Trophoblast cell (in vitro differentiated cells and primary cell): Measurements from ENCODE around the gene ARHGEF16.

Experiments
- DNase-seq, 2 donors: peaks; one replicate each; pipeline ENCODE4 v3.0.0-alpha.2; 2016
- H2AFZ ChIP-seq: 2 replicates; pipeline ENCODE4 v1.6.1; 2013; ENCODE audit warnings: low read length, moderate library complexity, mild to moderate bottlenecking; ENCODE audit not compliant: insufficient read depth, poor library complexity
- H2AK5ac ChIP-seq: 2 replicates; pipeline ENCODE4 v1.6.1; 2013; ENCODE audit warnings: mild to moderate bottlenecking, low read length
- H2BK120ac ChIP-seq: 2 replicates; pipeline ENCODE4 v1.6.1; 2013; ENCODE audit warnings: low read length, mild to moderate bottlenecking, moderate library complexity; ENCODE audit not compliant: insufficient read depth, poor library complexity
- H2BK12ac ChIP-seq: 2 replicates; pipeline ENCODE4 v1.6.1; 2013; ENCODE audit warnings: mild to moderate bottlenecking, low read length, moderate library complexity
- H2BK5ac ChIP-seq: 2 replicates; pipeline ENCODE4 v1.6.1; 2013; ENCODE audit warnings: low read length, low read depth, moderate library complexity, mild to moderate bottlenecking; ENCODE audit not compliant: poor library complexity
- H3K14ac ChIP-seq: 2 replicates; pipeline ENCODE4 v1.6.1; 2013; ENCODE audit warnings: mild to moderate bottlenecking, low read length
- H3K18ac ChIP-seq: 2 replicates; pipeline ENCODE4 v1.6.1; 2013; ENCODE audit warnings: mild to moderate bottlenecking, low read length
- H3K23ac ChIP-seq: 2 replicates; pipeline ENCODE4 v1.6.1; 2013; ENCODE audit warnings: low read length
- H3K27ac ChIP-seq: 2 replicates; pipeline ENCODE4 v1.5.1; 2013; ENCODE audit warnings: low read depth, mild to moderate bottlenecking, inconsistent platforms, low read length, moderate library complexity
- H3K27me3 ChIP-seq: 2 replicates; pipeline ENCODE4 v1.6.1; 2013; ENCODE audit warnings: inconsistent platforms, mild to moderate bottlenecking, low read length, moderate library complexity; ENCODE audit not compliant: insufficient read depth
- H3K36me3 ChIP-seq, 2 experiments: 1 replicate in 1 of 2; 2 replicates in 1 of 2; pipeline ENCODE4 v1.6.1; 2013; ENCODE audit warnings: low read length in 2 of 2, mild to moderate bottlenecking in 2 of 2, moderate library complexity in 1 of 2; ENCODE audit not compliant: insufficient read depth in 2 of 2, control insufficient read depth in 1 of 2
- H3K4ac ChIP-seq: 2 replicates; pipeline ENCODE4 v1.6.1; 2013; ENCODE audit warnings: low read depth, mild to moderate bottlenecking, low read length, moderate library complexity
- H3K4me1 ChIP-seq, 2 experiments: 1 replicate in 1 of 2; 2 replicates in 1 of 2; pipeline ENCODE4 v1.6.1; 2013; ENCODE audit warnings: low read length in 2 of 2, mild to moderate bottlenecking in 2 of 2, moderate library complexity in 1 of 2; ENCODE audit not compliant: insufficient read depth in 2 of 2, control insufficient read depth in 1 of 2
- H3K4me2 ChIP-seq: 2 replicates; pipeline ENCODE4 v1.6.1; 2013; ENCODE audit warnings: inconsistent platforms, mild to moderate bottlenecking, low read length, moderate library complexity
- H3K4me3 ChIP-seq: 2 replicates; pipeline ENCODE4 v1.5.1; 2013; ENCODE audit warnings: mild to moderate bottlenecking, low read depth, low read length, inconsistent platforms
- H3K79me1 ChIP-seq: one replicate; pipeline ENCODE4 v1.6.1; 2013; ENCODE audit warnings: low read length
- H3K79me2 ChIP-seq: 2 replicates; pipeline ENCODE4 v1.6.1; 2013; ENCODE audit warnings: low read length, mild to moderate bottlenecking; ENCODE audit not compliant: control insufficient read depth, insufficient read depth, poor library complexity
- H3K9ac ChIP-seq: 2 replicates; pipeline ENCODE4 v1.6.1; 2013; ENCODE audit warnings: mild to moderate bottlenecking, low read length
- H3K9me3 ChIP-seq: 2 replicates; pipeline ENCODE4 v1.6.1; 2013; ENCODE audit warnings: low read depth, mild to moderate bottlenecking, control low read depth, inconsistent platforms, low read length; ENCODE audit not compliant: insufficient read depth
- H4K12ac ChIP-seq: 2 replicates; pipeline ENCODE4 v1.6.1; 2013; ENCODE audit warnings: low read depth, mild to moderate bottlenecking, low read length, moderate library complexity
- H4K8ac ChIP-seq: 2 replicates; pipeline ENCODE4 v1.6.1; 2013; ENCODE audit warnings: low read depth, mild to moderate bottlenecking, low read length, moderate library complexity
- H4K91ac ChIP-seq: one replicate; pipeline ENCODE4 v1.6.1; 2013; ENCODE audit warnings: low read depth, mild to moderate bottlenecking, low read length, moderate library complexity
- WGBS: extraction: QIAGEN DNeasy Blood & Tissue Kit; methylation state at CpG from one replicate; pipeline ENCODE4 v1.1.7; 2013; ENCODE audit warnings: missing lambda C conversion rate; ENCODE audit not compliant: insufficient read length, insufficient coverage; ENCODE audit errors: extremely low coverage; 5-methylcytosine and 5-hydroxymethylcytosine counted together

The ARHGEF16 gene

GRCh38 chr1:3450202-3450863, 4.1 kb upstream of the ARHGEF16 start:
- Histone ChIP-seq H3K4me2 (no peak overlapping the region), H3K14ac (no peak overlapping the region), H3K36me3 (no peaks in the 10 kb centered on the region), H3K18ac (no peak overlapping the region), H2BK5ac (no peak overlapping the region), H3K4me3 (no peak overlapping the region), H4K8ac (no peak overlapping the region), H2AK5ac (no peak overlapping the region), H3K4me1 (peaks cover 8 to 12% of the 10 kb centered on the region in 2 experiments), H2BK12ac (no peak overlapping the region), H3K27ac (no peak overlapping the region), H3K4ac (no peak overlapping the region), H4K91ac (no peak overlapping the region), H3K9me3 (no peaks in the 10 kb centered on the region), H3K79me2 (peaks cover 2% of the 10 kb centered on the region), H2BK120ac (no peak overlapping the region), H3K9ac (no peak overlapping the region), H3K79me1 (peaks cover 8% of the 10 kb centered on the region), H4K12ac (no peak overlapping the region), H2AFZ (no peak overlapping the region), H3K27me3 (no peaks in the 10 kb centered on the region), H3K23ac (no peak overlapping the region)
- WGBS: no CpG with 5 or more reads among the region's 9 CpGs
- no peak for DNase-seq

DNA sequence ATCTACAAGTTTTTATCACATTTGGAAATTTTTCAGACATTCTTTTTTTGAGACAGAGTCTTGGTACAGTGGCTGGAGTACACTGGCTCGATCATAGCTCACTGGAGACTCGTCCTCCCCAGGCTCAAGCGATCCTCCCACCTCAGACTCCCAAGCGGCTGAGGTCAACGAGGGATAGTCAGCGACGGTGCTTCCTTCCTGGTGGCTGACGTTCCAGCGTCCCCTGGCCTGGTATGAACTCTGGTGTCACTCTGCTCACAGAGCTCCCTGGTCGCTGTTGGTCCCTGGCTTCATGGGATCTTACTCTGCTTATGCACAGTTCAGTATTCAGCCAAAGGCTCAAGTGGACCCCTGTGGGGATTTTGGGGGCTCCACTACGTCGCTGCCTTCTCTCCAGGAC, 3.5 kb upstream of the ARHGEF16 start:
- Histone ChIP-seq H3K14ac (no peak overlapping the region), H3K79me1 (peaks cover 8% of the 10 kb centered on the region), H3K36me3 (no peaks in the 10 kb centered on the region), H3K9me3 (no peaks in the 10 kb centered on the region), H3K9ac (no peak overlapping the region), H3K4me2 (no peak overlapping the region), H4K8ac (no peak overlapping the region), H3K23ac (no peak overlapping the region), H3K4me3 (no peak overlapping the region), H2AK5ac (no peak overlapping the region), H3K18ac (no peak overlapping the region), H3K27ac (no peak overlapping the region), H3K4me1 (peaks cover 8 to 13% of the 10 kb centered on the region in 2 experiments), H4K12ac (no peak overlapping the region), H3K79me2 (peaks cover 2% of the 10 kb centered on the region), H2BK120ac (no peak overlapping the region), H2AFZ (no peak overlapping the region), H3K27me3 (no peaks in the 10 kb centered on the region), H4K91ac (no peak overlapping the region), H2BK12ac (no peak overlapping the region), H3K4ac (no peak overlapping the region), H2BK5ac (no peak overlapping the region)
- WGBS: no CpG with 5 or more reads among the region's 12 CpGs
- no peak for DNase-seq

GRCh38 chr1:3451994-3452865, 2.2 kb upstream of the ARHGEF16 start:
- no peak for DNase-seq
- whole genome bisulfite sequencing: no CpG with 5 or more reads among the region's 23 CpGs

DNA sequence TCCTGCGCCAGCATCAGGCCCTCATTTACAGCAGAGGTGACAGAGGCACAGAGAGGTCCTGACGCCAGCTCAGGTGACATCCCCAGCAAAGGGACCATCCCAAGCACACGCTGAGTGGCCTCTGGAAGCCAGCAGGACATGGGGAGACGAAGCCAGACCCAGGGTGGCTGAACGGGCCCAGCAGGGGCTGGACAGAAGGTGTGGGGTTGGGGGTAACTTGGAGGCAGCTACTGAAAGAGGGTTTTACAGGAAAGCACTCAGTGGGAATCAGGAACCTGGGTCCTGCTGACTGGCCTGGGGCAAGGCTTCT, 1.6 kb upstream of the ARHGEF16 start:
- no peak overlapping the region for H3K18ac ChIP-seq
- WGBS: no CpG with 5 or more reads among the region's 5 CpGs
- peaks cover 8 to 13% of the 10 kb centered on the region in 2 experiments for H3K4me1 ChIP-seq
- H3K23ac ChIP-seq: no peak overlapping the region
- no peaks in the 10 kb centered on the region for H3K27me3 ChIP-seq
- H2BK5ac ChIP-seq: no peak overlapping the region
- no peak overlapping the region for H2AFZ ChIP-seq
- peaks cover 2% of the 10 kb centered on the region for H3K79me2 ChIP-seq
- no peaks in the 10 kb centered on the region for H3K9me3 ChIP-seq
- H3K14ac ChIP-seq: no peak overlapping the region
- H3K4me2 ChIP-seq: no peak overlapping the region
- no peak overlapping the region for H3K4ac ChIP-seq
- H3K36me3 ChIP-seq: no peaks in the 10 kb centered on the region
- no peak overlapping the region for H3K27ac ChIP-seq
- H3K4me3 ChIP-seq: no peak overlapping the region
- H2BK120ac ChIP-seq: no peak overlapping the region
- no peak overlapping the region for H4K12ac ChIP-seq
- no peak for DNase-seq
- H3K79me1 ChIP-seq: peaks cover 8% of the 10 kb centered on the region
- no peak overlapping the region for H2AK5ac ChIP-seq
- no peak overlapping the region for H2BK12ac ChIP-seq
- no peak overlapping the region for H4K91ac ChIP-seq
- H4K8ac ChIP-seq: no peak overlapping the region
- no peak overlapping the region for H3K9ac ChIP-seq

More at GRCh38 chr1:3451994-3452865, 2.2 kb upstream of the ARHGEF16 start:
- Histone ChIP-seq H4K91ac (no peak overlapping the region), H3K27ac (no peak overlapping the region), H4K8ac (no peak overlapping the region), H3K18ac (no peak overlapping the region), H3K23ac (no peak overlapping the region), H3K36me3 (no peaks in the 10 kb centered on the region), H3K79me2 (peaks cover 2% of the 10 kb centered on the region), H3K4ac (no peak overlapping the region), H3K4me3 (peak overlapping the region; percentile 33), H3K4me1 (peaks cover 8 to 13% of the 10 kb centered on the region in 2 experiments), H2BK5ac (no peak overlapping the region), H2BK12ac (no peak overlapping the region), H4K12ac (no peak overlapping the region), H2AFZ (no peak overlapping the region), H3K79me1 (peaks cover 8% of the 10 kb centered on the region), H2BK120ac (no peak overlapping the region), H3K14ac (no peak overlapping the region), H3K9ac (no peak overlapping the region), H3K9me3 (no peaks in the 10 kb centered on the region), H2AK5ac (no peak overlapping the region), H3K4me2 (no peak overlapping the region), H3K27me3 (no peaks in the 10 kb centered on the region)
